Tibial artery (tissue), 4 donors: Measurements from ENCODE around the gene ATXN7L1.

ENCODE experiments used
- DNase-seq, 2 donors: peaks; one replicate each; pipeline ENCODE4 v3.0.0-alpha.2; 2019
- H3K27ac ChIP-seq, 2 donors: fragments of 200-600 bp; sonication (generic) in 1 of 2; 1 replicate in 1 of 2; 2 replicates in 1 of 2; pipeline ENCODE4 v1.5.1; 2018 to 2019; ENCODE audit warnings: mild to moderate bottlenecking in 1 of 2
- H3K27me3 ChIP-seq, 2 donors: fragments of 200-600 bp; sonication (generic) in 1 of 2; one replicate each; pipeline versions ENCODE4 v1.5.1 to v1.6.0; 2016 to 2019
- H3K36me3 ChIP-seq, 3 donors: fragments of 200-600 bp; sonication (generic) in 2 of 3; one replicate each; pipeline ENCODE4 v1.5.1; 2016 to 2019; ENCODE audit warnings: mild to moderate bottlenecking in 2 of 3
- H3K4me1 ChIP-seq, 4 donors: fragments of 200-600 bp; sonication (generic) in 2 of 4; 1 replicate in 3 of 4; 2 replicates in 1 of 4; pipeline ENCODE4 v1.5.1; 2016 to 2019
- H3K4me3 ChIP-seq, 2 donors: fragments of 200-600 bp; sonication (generic) in 1 of 2; 1 replicate in 1 of 2; 2 replicates in 1 of 2; pipeline ENCODE4 v1.5.1; 2018 to 2019; ENCODE audit warnings: mild to moderate bottlenecking in 2 of 2
- H3K9me3 ChIP-seq, 3 donors: fragments of 200-600 bp; sonication (generic) in 1 of 3; one replicate each; pipeline ENCODE4 v1.5.1; 2016 to 2019
- CTCF ChIP-seq, 2 experiments: fragments of 200-600 bp in 1 of 2; fragments of 450-650 bp in 1 of 2; IDR thresholded peaks; one replicate each; pipeline ENCODE4 v1.5.1; 2017 to 2019; ENCODE audit warnings: antibody characterized with exemption in 2 of 2, mild to moderate bottlenecking in 1 of 2, moderate library complexity in 1 of 2
- intact Hi-C: fragments of 100-400 bp; cut with DNase I; formaldehyde crosslinking; loops from one replicate; pipeline ENCODE4 v1.15.0; 2023; ENCODE audit warnings: low total_unique reads

The ATXN7L1 gene

GRCh38 chr7:105857009-105857952 lies 19.1 kb downstream of the ATXN7L1 start:
- DNase-seq = no peak
- Histone ChIP-seq H3K9me3 (no peaks in the 10 kb centered on the region), H3K4me3 (no peak overlapping the region), H3K27ac (no peak overlapping the region), H3K36me3 (no peaks in the 10 kb centered on the region), H3K4me1 (peaks cover 0 to 7% (median 4%) of the 10 kb centered on the region in 4 donors), H3K27me3 (no peaks in the 10 kb centered on the region)
- no peak for TF ChIP-seq CTCF (IDR thresholded peaks at IDR 0.05)
- intact Hi-C loops = no loop called here

DNA sequence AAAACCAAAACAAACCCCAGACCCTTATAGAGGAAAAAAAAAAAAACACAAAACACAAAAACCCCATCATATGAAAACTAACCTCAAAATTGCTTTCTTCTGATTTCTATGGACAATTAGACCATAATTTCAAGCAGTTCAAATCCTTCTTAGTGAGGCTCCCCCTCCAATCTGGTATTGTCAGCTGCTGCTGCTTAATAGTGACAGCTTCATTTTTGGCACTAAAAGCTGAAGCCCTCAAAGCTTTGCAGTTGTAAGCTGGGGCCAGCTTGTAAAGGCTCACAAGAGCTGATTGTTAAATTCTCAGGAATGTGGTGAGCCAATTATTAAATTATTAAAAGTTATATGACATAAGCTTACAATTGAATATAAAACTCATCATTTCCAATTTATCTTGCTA lies 21.9 kb downstream of the ATXN7L1 start:
- Histone ChIP-seq H3K4me1 (peaks cover 0 to 7% (median 6%) of the 10 kb centered on the region in 4 donors), H3K9me3 (no peaks in the 10 kb centered on the region), H3K4me3 (no peak overlapping the region), H3K27me3 (no peaks in the 10 kb centered on the region), H3K27ac (peak overlapping the region in 1 of 2 donors; percentile 48), H3K36me3 (no peaks in the 10 kb centered on the region)
- no peak for DNase-seq
- intact Hi-C loops = no loop called here
- TF ChIP-seq CTCF (IDR thresholded peaks at IDR 0.05) = no peak

DNA sequence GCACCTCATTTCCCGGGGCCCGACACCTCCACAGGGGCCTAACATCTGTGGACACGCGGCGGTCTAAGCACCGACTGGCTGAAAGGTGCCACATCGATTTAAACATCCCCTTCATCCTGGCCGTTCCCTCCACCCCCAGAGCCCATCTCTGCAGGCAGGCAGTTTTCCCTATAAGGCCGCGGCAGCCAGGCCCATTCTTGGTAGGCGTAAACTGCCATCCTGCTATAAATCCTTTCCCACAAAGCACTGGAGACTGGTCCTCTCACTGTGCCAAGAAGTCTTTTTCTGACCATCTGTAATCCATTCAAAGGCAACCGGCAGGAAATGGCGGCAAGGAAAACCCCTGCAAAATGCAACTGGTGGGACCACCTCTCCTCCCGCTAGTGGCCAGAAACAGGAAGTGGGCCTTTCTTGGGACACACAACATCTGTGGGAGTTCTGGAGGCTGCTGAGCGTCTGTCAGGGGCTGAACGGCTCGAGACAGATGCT lies 22.4 kb downstream of the ATXN7L1 start:
- no peak for DNase-seq
- peaks cover 0 to 7% (median 6%) of the 10 kb centered on the region in 4 donors for H3K4me1 ChIP-seq
- H3K4me3 ChIP-seq = peak overlapping the region; percentile 5 to 36
- intact Hi-C loops = no loop called here
- no peaks in the 10 kb centered on the region for H3K27me3 ChIP-seq
- no peaks in the 10 kb centered on the region for H3K9me3 ChIP-seq
- no peaks in the 10 kb centered on the region for H3K36me3 ChIP-seq
- H3K27ac ChIP-seq = peak overlapping the region in 1 of 2 donors; percentile 48
- peak in 1 of 2 experiments; percentile 14 for TF ChIP-seq CTCF (IDR thresholded peaks at IDR 0.05)

DNA sequence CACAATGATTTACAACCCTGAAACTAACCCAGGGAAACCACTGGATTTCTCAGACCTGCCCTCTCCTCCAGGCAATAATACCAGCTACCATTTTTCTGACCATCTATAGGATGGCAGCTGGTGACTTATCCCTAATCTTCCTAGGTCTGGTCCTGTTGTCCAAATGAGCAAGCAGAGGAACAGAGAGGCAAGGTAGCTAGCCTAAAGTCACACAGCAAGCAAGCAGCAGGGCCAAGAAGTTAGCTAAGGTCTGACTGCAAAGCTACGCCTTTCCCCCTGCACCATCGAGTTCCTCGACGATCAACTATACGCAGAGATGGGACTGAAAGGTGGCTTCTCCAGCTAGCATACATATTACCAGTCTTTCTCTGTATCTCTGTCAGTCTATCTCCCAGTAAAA lies 25.3 kb downstream of the ATXN7L1 start:
- intact Hi-C loops = no loop called here
- DNase-seq = no peak
- H3K9me3 ChIP-seq = no peaks in the 10 kb centered on the region
- H3K27me3 ChIP-seq = no peaks in the 10 kb centered on the region
- H3K36me3 ChIP-seq = peaks cover 0 to 3% (median 0%) of the 10 kb centered on the region in 3 donors
- no peak overlapping the region for H3K4me3 ChIP-seq
- TF ChIP-seq CTCF (IDR thresholded peaks at IDR 0.05) = no peak
- H3K4me1 ChIP-seq = peaks cover 0 to 7% (median 6%) of the 10 kb centered on the region in 4 donors
- H3K27ac ChIP-seq = no peak overlapping the region

GRCh38 chr7:105849122-105849855 lies 27.1 kb downstream of the ATXN7L1 start:
- H3K27me3 ChIP-seq = no peaks in the 10 kb centered on the region
- DNase-seq = no peak
- TF ChIP-seq CTCF (IDR thresholded peaks at IDR 0.05) = no peak
- intact Hi-C loops = no loop called here
- peaks cover 0 to 6% (median 0%) of the 10 kb centered on the region in 3 donors for H3K36me3 ChIP-seq
- peaks cover 0 to 7% (median 6%) of the 10 kb centered on the region in 4 donors for H3K4me1 ChIP-seq
- H3K9me3 ChIP-seq = no peaks in the 10 kb centered on the region
- no peak overlapping the region for H3K27ac ChIP-seq
- no peak overlapping the region for H3K4me3 ChIP-seq
